IMR-90 (cell line): ENCODE measurements around the gene SLCO6A1. TPM values are rescaled to one million over a fixed set of nuclear protein-coding genes. Genes with fewer than 3 reads are reported as not detected.

Experiments
- ATAC-seq: fragments of 200-7000 bp; cut with Tn5 transposase; 2 replicates; pipeline ENCODE4 v1.9.1; 2020; ENCODE audit warnings: low read depth, mild to moderate bottlenecking, moderate library complexity
- BruUV-seq: library from RNA; stranded (reverse); fragments of 400-500 nt; replicated peaks from 2 replicates; lab custom pipeline; 2021; lab: Mats Ljungman, UMichigan
- CTCF ChIA-PET: fragments of 300-600 bp; formaldehyde crosslinking; extraction: SDS; loops from one replicate; lab custom pipeline; 2021; ENCODE audit warnings: antibody characterized with exemption; lab: Yijun Ruan, JAX
- POLR2A ChIA-PET: fragments of 300-600 bp; sonication (Branson Sonifier 250); formaldehyde crosslinking; loops from one replicate; lab custom pipeline; 2022; ENCODE audit warnings: antibody characterized with exemption; ENCODE audit not compliant: unreplicated experiment; lab: Charles Lee
- DNase-seq: peaks from one replicate; pipeline ENCODE4 v3.0.0; 2013
- H2AFZ ChIP-seq: replicated peaks from 2 replicates; pipeline ENCODE3; 2013; ENCODE audit warnings: low read length, mild to moderate bottlenecking; ENCODE audit not compliant: poor library complexity
- H2AK5ac ChIP-seq: 2 replicates; pipeline ENCODE4 v1.6.1; 2013; ENCODE audit warnings: low read depth, low read length, inconsistent platforms
- H2AK9ac ChIP-seq: replicated peaks from 2 replicates; pipeline ENCODE3; 2013; ENCODE audit warnings: mild to moderate bottlenecking, low read depth, low read length, moderate library complexity; ENCODE audit not compliant: poor library complexity
- H2BK120ac ChIP-seq: 2 replicates; pipeline ENCODE4 v1.6.1; 2013; ENCODE audit warnings: low read depth, low read length, inconsistent platforms
- H2BK15ac ChIP-seq: 3 replicates; pipeline ENCODE4 v1.6.1; 2013; ENCODE audit warnings: low read depth, low read length, inconsistent platforms
- H2BK20ac ChIP-seq: 2 replicates; pipeline ENCODE4 v1.6.1; 2013; ENCODE audit warnings: low read depth, mild to moderate bottlenecking, inconsistent platforms, low read length, moderate library complexity
- H2BK5ac ChIP-seq: 2 replicates; pipeline ENCODE4 v1.6.1; 2013; ENCODE audit warnings: mild to moderate bottlenecking, low read depth, low read length, inconsistent platforms; ENCODE audit not compliant: poor library complexity, severe bottlenecking
- H3K14ac ChIP-seq: replicated peaks from 2 replicates; pipeline ENCODE4 v1.6.1; 2013; ENCODE audit warnings: low read depth, low read length, inconsistent platforms
- H3K18ac ChIP-seq: 2 replicates; pipeline ENCODE4 v1.6.1; 2013; ENCODE audit warnings: low read depth, low read length, control low read depth
- H3K23ac ChIP-seq: 2 replicates; pipeline ENCODE4 v1.6.1; 2013; ENCODE audit warnings: low read depth, low read length, inconsistent platforms
- H3K27ac ChIP-seq: 2 replicates; pipeline ENCODE4 v1.5.1; 2013; ENCODE audit warnings: mild to moderate bottlenecking, control low read depth, low read length; ENCODE audit not compliant: insufficient read depth
- H3K27me3 ChIP-seq: 2 replicates; pipeline ENCODE4 v1.6.1; 2013; ENCODE audit warnings: low read length; ENCODE audit not compliant: control insufficient read depth, insufficient read depth
- H3K36me3 ChIP-seq: 2 replicates; pipeline ENCODE4 v1.6.1; 2013; ENCODE audit warnings: low read length, mixed read lengths; ENCODE audit not compliant: control insufficient read depth, insufficient read depth
- H3K4ac ChIP-seq: 2 replicates; pipeline ENCODE4 v1.6.1; 2013; ENCODE audit warnings: low read depth, low read length, inconsistent platforms
- H3K4me1 ChIP-seq: 2 replicates; pipeline ENCODE4 v1.6.1; 2013; ENCODE audit warnings: low read length, mixed read lengths; ENCODE audit not compliant: control insufficient read depth, insufficient read depth
- H3K4me2 ChIP-seq: 2 replicates; pipeline ENCODE4 v1.6.1; 2013; ENCODE audit warnings: low read depth, mild to moderate bottlenecking, control low read depth, low read length, moderate library complexity
- H3K4me3 ChIP-seq: 2 replicates; pipeline ENCODE4 v1.5.1; 2013; ENCODE audit warnings: low read depth, mild to moderate bottlenecking, control low read depth, low read length, moderate library complexity; ENCODE audit not compliant: insufficient read depth
- H3K56ac ChIP-seq: 2 replicates; pipeline ENCODE4 v1.6.1; 2013; ENCODE audit warnings: low read length, inconsistent platforms; ENCODE audit not compliant: insufficient read depth; ENCODE audit errors: extremely low read depth
- H3K79me1 ChIP-seq, 2 experiments: 2 replicates each; pipeline ENCODE4 v1.6.1; 2013; ENCODE audit warnings: low read length in 2 of 2, inconsistent platforms in 1 of 2, low read depth in 1 of 2
- H3K9ac ChIP-seq: 2 replicates; pipeline ENCODE4 v1.6.1; 2013; ENCODE audit warnings: low read depth, low read length, control low read depth
- H3K9me1 ChIP-seq: 2 replicates; pipeline ENCODE4 v1.6.1; 2013; ENCODE audit warnings: low read length, inconsistent platforms; ENCODE audit not compliant: insufficient read depth
- H3K9me3 ChIP-seq: 2 replicates; pipeline ENCODE4 v1.6.1; 2013; ENCODE audit warnings: low read length; ENCODE audit not compliant: control insufficient read depth, insufficient read depth
- H4K20me1 ChIP-seq: 2 replicates; pipeline ENCODE4 v1.6.1; 2013; ENCODE audit warnings: low read length, inconsistent platforms; ENCODE audit not compliant: insufficient read depth
- H4K5ac ChIP-seq: 2 replicates; pipeline ENCODE4 v1.6.1; 2013; ENCODE audit warnings: mild to moderate bottlenecking, low read depth, low read length, control low read depth
- H4K8ac ChIP-seq, 2 experiments: 2 replicates each; pipeline ENCODE4 v1.6.1; 2013; ENCODE audit warnings: low read depth in 2 of 2, low read length in 2 of 2, control low read depth in 1 of 2, inconsistent platforms in 1 of 2
- H4K91ac ChIP-seq: 2 replicates; pipeline ENCODE4 v1.6.1; 2013; ENCODE audit warnings: low read depth, low read length, inconsistent platforms; ENCODE audit not compliant: insufficient read depth
- MAFK ChIP-seq: IDR thresholded peaks from 2 replicates; pipeline ENCODE4 v1.6.1; 2012; ENCODE audit warnings: low read depth, low read length, improper control_type of control experiment
- NFE2L2 ChIP-seq: fragments of 150-350 bp; IDR thresholded peaks from 2 replicates; pipeline ENCODE4 v1.6.1; 2016; ENCODE audit warnings: low read depth, mild to moderate bottlenecking, low read length
- dilution Hi-C: fragments of 300-500 bp; cut with HindIII; formaldehyde crosslinking; loops from one replicate; pipeline ENCODE4 v1.14.3; 2018; ENCODE audit warnings: low sequenced_read_pairs; ENCODE audit not compliant: unreplicated experiment
- in situ Hi-C: fragments of 300-500 bp; cut with MboI; formaldehyde crosslinking; loops from 3 replicates; pipeline ENCODE4 v1.14.3; 2019; ENCODE audit warnings: low sequenced_read_pairs, inconsistent platforms, mixed read lengths
- intact Hi-C: fragments of 100-400 bp; cut with micrococcal nuclease; formaldehyde crosslinking; loops from 2 replicates; pipeline ENCODE4 v1.10.0; 2022
- polyA plus RNA-seq, 3 experiments: library from polyadenylated mRNA; depleted of rRNA; stranded (reverse); fragments of >200 nt; gene quantifications; 2 replicates each; pipeline ENCODE4 v1.2.3, GENCODE V29; 2012; ENCODE audit warnings: low replicate concordance in 1 of 3
- total RNA-seq: library from RNA; depleted of rRNA; stranded (reverse); fragments of >200 nt; gene quantifications from 2 replicates; pipeline ENCODE4 v1.2.3, GENCODE V29; 2012

The SLCO6A1 gene
- total and polyA plus RNA-seq, 2 of the 4 experiments (the other 2 are of a cell fraction): not detected

DNA sequence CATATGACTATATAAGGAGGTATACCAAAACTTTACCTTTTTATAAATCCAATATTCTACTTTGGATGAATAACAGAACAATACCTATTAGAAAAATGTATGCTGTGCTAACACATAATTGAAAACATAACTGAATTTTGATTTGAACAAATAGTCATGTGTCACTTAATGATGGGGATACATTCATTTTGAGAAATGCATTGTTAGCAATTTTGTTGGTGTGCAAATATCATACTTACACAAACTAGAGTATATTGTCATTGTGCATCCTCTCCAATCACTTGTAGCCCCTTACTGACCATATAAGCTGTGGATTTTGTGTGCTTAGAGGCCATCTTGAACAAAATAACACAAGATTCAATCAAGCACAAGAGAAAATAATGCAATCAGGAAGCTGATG lies 130.4 kb downstream of the SLCO6A1 start:
- H3K27me3 ChIP-seq: no peaks in the 10 kb centered on the region
- no peak overlapping the region for H3K27ac ChIP-seq
- H3K9me1 ChIP-seq: no peaks in the 10 kb centered on the region
- no peaks in the 10 kb centered on the region for H3K79me1 ChIP-seq
- H2AFZ ChIP-seq: no peak overlapping the region
- TF ChIP-seq MAFK (peak; percentile 53), NFE2L2 (no peak)
- intact Hi-C loops: no loop called here
- no peak overlapping the region for H2BK5ac ChIP-seq
- H4K8ac ChIP-seq: no peak overlapping the region
- H4K91ac ChIP-seq: no peak overlapping the region
- no peak overlapping the region for H3K9ac ChIP-seq
- no TSS peak for BruUV-seq
- ChIA-PET CTCF (interaction anchor here (0.5 kb wide), 1 partner anchor 419 kb away, joined by 3 read pairs; no protein-coding TSS in a partner anchor), POLR2A (no interaction called here)
- H3K4me2 ChIP-seq: no peak overlapping the region
- no peak for ATAC-seq
- H3K9me3 ChIP-seq: peaks cover 2% of the 10 kb centered on the region; the same call in 1 of the 2 replicates
- H4K20me1 ChIP-seq: no peaks in the 10 kb centered on the region
- H3K14ac ChIP-seq: no peak overlapping the region
- no peak overlapping the region for H2AK9ac ChIP-seq
- H3K56ac ChIP-seq: no peak overlapping the region
- in situ Hi-C loops: no loop called here
- H2BK20ac ChIP-seq: no peak overlapping the region
- H3K23ac ChIP-seq: no peak overlapping the region
- H3K36me3 ChIP-seq: no peaks in the 10 kb centered on the region
- H2AK5ac ChIP-seq: no peak overlapping the region
- no peak overlapping the region for H4K5ac ChIP-seq
- dilution Hi-C loops: no loop called here
- H2BK15ac ChIP-seq: no peak overlapping the region
- H3K4ac ChIP-seq: no peak overlapping the region
- no peak for DNase-seq
- H2BK120ac ChIP-seq: no peak overlapping the region
- no peak overlapping the region for H3K18ac ChIP-seq
- no peak overlapping the region for H3K4me3 ChIP-seq
- no peaks in the 10 kb centered on the region for H3K4me1 ChIP-seq
